GM21825 (cell line): Measurements from ENCODE around the gene OR4C46.
"Not testable (repeated sequence)": the region's sequence is repeated elsewhere in the genome, so short reads cannot be mapped to it uniquely, and the experiment has no call there.

Source experiments
- ATAC-seq: cut with Tn5 transposase; IDR thresholded peaks from one replicate; pipeline ENCODE4 v1.9.1; 2021; ENCODE audit warnings: mild to moderate bottlenecking, moderate library complexity; ENCODE audit not compliant: unreplicated experiment

Gene OR4C46

DNA sequence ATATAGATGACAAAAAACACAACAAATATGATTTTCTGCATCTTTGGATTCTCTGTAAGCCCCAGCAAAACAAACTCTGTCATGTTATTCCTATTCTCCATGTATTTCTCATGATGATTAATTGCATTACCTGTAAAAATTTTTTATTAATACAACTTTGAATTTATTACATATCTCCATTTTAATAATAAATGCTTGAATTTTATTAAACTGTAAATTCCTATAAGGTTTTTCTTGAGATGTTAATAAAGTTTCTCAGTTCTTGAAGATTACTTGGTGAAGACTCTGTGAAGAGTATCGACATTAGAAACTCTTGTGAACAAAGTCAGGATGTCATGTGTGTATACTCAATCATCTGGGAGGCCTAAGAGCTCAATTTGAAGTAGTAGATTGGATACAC lies at the start of gene OR4C46:
Gene OR4C46, minus strand, starts transcription at position 101 of the 400 bp plus-strand sequence. Its CDS starts 0 bp downstream, at position 101.
- no peak for ATAC-seq

DNA sequence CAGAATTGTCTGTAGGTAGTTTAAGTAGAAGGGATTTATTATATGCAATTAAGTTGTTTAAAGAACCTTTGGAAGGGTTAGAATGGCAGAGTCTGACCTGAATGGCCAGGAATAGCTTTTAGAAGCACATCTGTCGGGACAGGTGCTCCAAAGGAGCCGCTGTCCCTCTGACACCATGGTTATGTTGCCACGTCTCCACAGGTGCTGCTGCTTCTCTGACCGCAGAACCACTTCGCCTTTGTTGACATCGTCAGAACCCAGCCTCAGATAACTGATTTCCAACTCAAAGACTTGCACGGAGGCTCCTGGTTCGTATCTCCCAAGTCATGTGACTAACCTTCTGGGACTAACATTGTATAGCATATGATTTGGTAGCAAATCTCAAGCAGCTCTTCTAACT lies 41.8 kb upstream of the OR4C46 start:
- not testable (repeated sequence) for ATAC-seq

DNA sequence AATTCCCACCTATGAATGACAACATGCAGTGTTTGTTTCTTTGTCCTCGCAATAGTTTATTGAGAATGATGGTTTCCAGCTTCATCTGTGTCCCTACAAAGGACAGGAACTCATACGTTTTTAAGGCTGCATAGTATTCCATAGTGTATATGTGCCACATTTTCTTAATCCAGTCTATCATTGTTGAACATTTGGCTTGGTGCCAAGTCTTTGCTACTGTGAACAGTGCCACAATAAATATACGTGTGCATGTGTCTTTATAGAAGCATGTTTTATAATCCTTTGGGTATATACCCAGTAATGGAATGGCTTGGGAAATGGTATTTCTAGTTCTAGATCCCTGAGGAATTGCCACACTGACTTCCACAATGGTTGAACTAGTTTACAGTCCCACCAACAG lies 42.4 kb downstream of the OR4C46 start:
- ATAC-seq = not testable (repeated sequence)

DNA sequence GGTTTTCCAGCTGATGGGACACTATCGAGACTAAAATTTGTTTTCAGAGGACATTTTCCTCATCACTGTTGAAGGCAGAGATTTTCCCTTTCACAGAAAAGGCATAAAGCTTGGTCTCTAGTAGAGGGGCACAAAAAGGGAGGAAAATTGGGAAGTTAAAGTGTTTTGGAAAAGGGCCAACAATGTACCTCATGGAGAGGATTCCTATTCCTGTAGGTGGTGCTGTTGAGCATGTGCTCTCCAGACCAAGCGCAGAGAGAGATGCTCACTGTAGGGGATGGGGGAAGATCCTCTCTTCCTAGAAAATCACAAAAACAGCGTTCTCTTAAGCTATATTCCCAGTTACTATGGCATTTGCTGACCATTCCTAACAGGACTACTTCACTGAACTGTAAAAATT lies 44.9 kb downstream of the OR4C46 start:
- ATAC-seq = no peak

DNA sequence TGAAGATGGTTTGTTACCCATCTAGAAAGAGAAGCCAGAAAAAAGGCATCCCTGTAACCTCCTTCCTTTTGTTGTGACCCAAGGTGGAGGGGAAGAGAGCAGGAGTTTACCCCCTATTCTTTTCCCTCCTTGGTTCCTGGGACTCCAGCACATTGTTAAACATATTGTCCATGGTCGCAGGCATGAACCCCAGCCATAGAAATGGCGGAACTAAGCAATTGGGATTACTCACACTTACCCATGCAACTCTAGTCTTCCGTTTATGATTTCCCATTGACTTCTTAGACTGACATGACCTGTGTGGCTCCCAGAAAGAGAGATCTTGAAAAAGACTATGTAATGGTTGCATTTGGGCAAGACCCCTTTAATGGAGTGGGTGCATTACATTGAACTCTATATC lies 45.4 kb downstream of the OR4C46 start:
- no peak for ATAC-seq
